SK-N-SH treated with all-trans-retinoic acid at 6 μM for 48 hours (cell line): ENCODE measurements around the gene RAPGEF4.

Experiments
- ARNTL ChIP-seq: fragments of 450-650 bp; formaldehyde crosslinking; IDR thresholded peaks from 2 replicates; pipeline ENCODE4 v1.5.0; 2020; ENCODE audit warnings: low read depth, mild to moderate bottlenecking, moderate library complexity, borderline replicate concordance
- BACH2 ChIP-seq: fragments of 250-450 bp; sonication (Bioruptor Pico); IDR thresholded peaks from 2 replicates; pipeline ENCODE4 v1.9.0; 2021; ENCODE audit warnings: mild to moderate bottlenecking, borderline replicate concordance
- CSDC2 ChIP-seq: fragments of 250-450 bp; sonication (Bioruptor Pico); IDR thresholded peaks from 2 replicates; pipeline ENCODE4 v1.5.0; 2020; ENCODE audit warnings: mild to moderate bottlenecking, moderate library complexity
- ESRRG ChIP-seq: fragments of 250-450 bp; sonication (Bioruptor Pico); IDR thresholded peaks from 2 replicates; pipeline ENCODE4 v1.6.1; 2021; ENCODE audit warnings: mild to moderate bottlenecking
- ISL1 ChIP-seq: fragments of 250-450 bp; sonication (Bioruptor Pico); IDR thresholded peaks from 2 replicates; pipeline ENCODE4 v2.1.2; 2022; ENCODE audit warnings: mild to moderate bottlenecking, moderate library complexity
- TCF4 ChIP-seq: fragments of 250-450 bp; sonication (Bioruptor Pico); IDR thresholded peaks from 2 replicates; pipeline ENCODE4 v1.8.0; 2021; ENCODE audit warnings: mild to moderate bottlenecking, moderate library complexity, borderline replicate concordance
- ZFP3 ChIP-seq: fragments of 250-450 bp; sonication (Bioruptor Pico); IDR thresholded peaks from 2 replicates; pipeline ENCODE4 v1.5.0; 2020; ENCODE audit warnings: mild to moderate bottlenecking, moderate library complexity
- ZFP30 ChIP-seq: fragments of 450-650 bp; formaldehyde crosslinking; IDR thresholded peaks from 2 replicates; pipeline ENCODE4 v1.5.0; 2022; ENCODE audit warnings: mild to moderate bottlenecking, moderate library complexity
- ZNF8 ChIP-seq: fragments of 450-650 bp; formaldehyde crosslinking; IDR thresholded peaks from 2 replicates; pipeline ENCODE4 v1.5.0; 2020; ENCODE audit warnings: mild to moderate bottlenecking, moderate library complexity
- TF ChIP-seq, protein P1 (sequence below): fragments of 250-450 bp; sonication (Bioruptor Pico); IDR thresholded peaks from 2 replicates; pipeline ENCODE4 v1.8.0; 2021; ENCODE audit warnings: low read depth, mild to moderate bottlenecking, moderate library complexity, borderline replicate concordance

GRCh38 chr2:172725746-172726145, 9.9 kb upstream of the RAPGEF4 start:
- no peak for TF ChIP-seq ZFP3
- no peak for TF ChIP-seq TCF4
- TF ChIP-seq ARNTL (CRISPR knock-in tag): no peak
- TF ChIP-seq ISL1 (CRISPR knock-in tag): no peak
- no peak for TF ChIP-seq BACH2 (CRISPR knock-in tag)
- TF ChIP-seq, protein P1, sequence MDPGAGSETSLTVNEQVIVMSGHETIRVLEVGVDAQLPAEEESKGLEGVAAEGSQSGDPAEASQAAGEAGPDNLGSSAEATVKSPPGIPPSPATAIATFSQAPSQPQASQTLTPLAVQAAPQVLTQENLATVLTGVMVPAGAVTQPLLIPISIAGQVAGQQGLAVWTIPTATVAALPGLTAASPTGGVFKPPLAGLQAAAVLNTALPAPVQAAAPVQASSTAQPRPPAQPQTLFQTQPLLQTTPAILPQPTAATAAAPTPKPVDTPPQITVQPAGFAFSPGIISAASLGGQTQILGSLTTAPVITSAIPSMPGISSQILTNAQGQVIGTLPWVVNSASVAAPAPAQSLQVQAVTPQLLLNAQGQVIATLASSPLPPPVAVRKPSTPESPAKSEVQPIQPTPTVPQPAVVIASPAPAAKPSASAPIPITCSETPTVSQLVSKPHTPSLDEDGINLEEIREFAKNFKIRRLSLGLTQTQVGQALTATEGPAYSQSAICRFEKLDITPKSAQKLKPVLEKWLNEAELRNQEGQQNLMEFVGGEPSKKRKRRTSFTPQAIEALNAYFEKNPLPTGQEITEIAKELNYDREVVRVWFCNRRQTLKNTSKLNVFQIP (CRISPR knock-in tag): no peak
- no peak for TF ChIP-seq ZFP30 (CRISPR knock-in tag)
- TF ChIP-seq ESRRG (CRISPR knock-in tag): no peak
- TF ChIP-seq CSDC2: no peak
- TF ChIP-seq ZNF8 (CRISPR knock-in tag): no peak
